Heart left ventricle (tissue), 16 donors: ENCODE results near the gene EVPLL. TPM values are rescaled to one million over a fixed set of nuclear protein-coding genes. Genes with fewer than 3 reads are reported as not detected.
"Not testable (repeated sequence)": the region's sequence is repeated elsewhere in the genome, so short reads cannot be mapped to it uniquely, and the experiment has no call there.

Source experiments
- ATAC-seq, 4 donors: fragments of 200-7000 bp; cut with Tn5 transposase; one replicate each; pipeline ENCODE4 v1.9.1; 2020 to 2022; ENCODE audit warnings: moderate library complexity in 4 of 4, mild to moderate bottlenecking in 3 of 4, moderate number of reproducible peaks in 1 of 4
- DNase-seq, 5 donors: peaks; one replicate each; pipeline ENCODE4 v3.0.0-alpha.2; 2020
- H3K27ac ChIP-seq, 12 donors: fragments of 200-600 bp; sonication (generic) in 4 of 12; one replicate each; pipeline versions ENCODE4 v1.5.0 to v1.8.0; 2016 to 2022; ENCODE audit warnings: mild to moderate bottlenecking in 2 of 12
- H3K27me3 ChIP-seq, 9 donors: fragments of 200-600 bp; sonication (generic) in 2 of 9; one replicate each; pipeline versions ENCODE4 v1.5.1 to v1.8.0; 2016 to 2022; ENCODE audit warnings: mild to moderate bottlenecking in 3 of 9
- H3K36me3 ChIP-seq, 9 donors: fragments of 200-600 bp; sonication (generic) in 2 of 9; one replicate each; pipeline versions ENCODE4 v1.5.0 to v1.8.0; 2018 to 2022; ENCODE audit warnings: mild to moderate bottlenecking in 2 of 9
- H3K4me1 ChIP-seq, 12 donors: fragments of 200-600 bp; sonication (generic) in 4 of 12; one replicate each; pipeline versions ENCODE4 v1.5.0 to v1.8.0; 2016 to 2022; ENCODE audit warnings: mild to moderate bottlenecking in 3 of 12
- H3K4me3 ChIP-seq, 12 donors: fragments of 200-600 bp; sonication (generic) in 4 of 12; one replicate each; pipeline versions ENCODE4 v1.5.0 to v1.8.0; 2017 to 2022; ENCODE audit warnings: mild to moderate bottlenecking in 9 of 12, moderate library complexity in 4 of 12
- H3K9me3 ChIP-seq, 12 donors: fragments of 200-600 bp; sonication (generic) in 4 of 12; one replicate each; pipeline versions ENCODE4 v1.5.0 to v1.8.0; 2016 to 2022; ENCODE audit warnings: mild to moderate bottlenecking in 1 of 12
- CTCF ChIP-seq, 12 donors: fragments of 200-600 bp; sonication (generic) in 4 of 12; IDR thresholded peaks; one replicate each; pipeline versions ENCODE4 v1.5.0 to v1.8.0; 2018 to 2022; ENCODE audit warnings: antibody characterized with exemption in 12 of 12, mild to moderate bottlenecking in 5 of 12
- POLR2A ChIP-seq, 2 donors: fragments of 450-650 bp; IDR thresholded peaks; one replicate each; pipeline ENCODE4 v1.6.1; 2017; ENCODE audit warnings: antibody characterized with exemption in 2 of 2, mild to moderate bottlenecking in 2 of 2, moderate library complexity in 2 of 2
- WGBS, 4 donors: extraction: QIAGEN DNeasy Blood & Tissue Kit in 2 of 4; methylation state at CpG; one replicate each; pipeline versions ENCODE4 v1.1.5 to v1.1.7; 2013 to 2018; 5-methylcytosine and 5-hydroxymethylcytosine counted together
- intact Hi-C, 10 donors: fragments of 100-400 bp; cut with DNase I; formaldehyde crosslinking; loops; one replicate each; pipeline versions ENCODE4 v1.11.1 to v1.14.2; 2022
- long read RNA-seq, 3 donors: library from polyadenylated mRNA; unstranded; transcript quantifications; one replicate each; pipeline ENCODE4 v2.0.0, GENCODE V29; 2020 to 2021
- polyA plus RNA-seq, 2 donors: library from polyadenylated mRNA; stranded (reverse); fragments of 200-250 nt; gene quantifications; one replicate each; pipeline ENCODE4 v1.2.3, GENCODE V29; 2013
- total RNA-seq, 9 donors: library from RNA; depleted of rRNA in 2 of 9; stranded (reverse); fragments of >200 nt in 2 of 9; fragmentation: NEBNext Ultra II Directional in 3 of 9; extraction: Animal tissue kit (Norgen Biotek cat#: 25700) in 3 of 9; gene quantifications; one replicate each; pipeline versions ENCODE4 v1.1.0 to v1.2.4, GENCODE V29; 2016 to 2023
- donor health status: ischemic (EF 13 %, LVEDD 7.1; RV severe dilation, severe dysfunction).
- donor health status: healthy with polysubstance abuse.
- donor health status: DM: no; HTN: yes; CAD: no.
- donor health status: DM: no; HTN: no; CAD: no.
- donor health status: ischemic (EF 25% LVEDD 6.9; RV normal size, moderate dysfunction).
- donor health status: ischemic (EF 25% LVEDD 5.7; RV mildly dilated, moderate dysfunction).
- donor health status: healthy.
- donor health status: DM: yes; HTN: yes; CAD: no.
- donor health status: ischemic (EF 35%, LVEDD 5.7; RV mildly dilated, moderate dysfunction).
- donor health status: nonischemic (EF 11% LVEDD 7.7; RV severe dilation, severe dysfunction).
- donor health status: DM: yes; HTN: yes; CAD: no.
- donor health status: PGD.
- donor health status: ischemic (EF 29% LVEDD 5.4; RV normal size, mild dysfunction).
- donor health status: nonischemic (EF 23%, LVEDD 6.1; RV moderate dilation, normal function).

The EVPLL gene
- total RNA-seq (not detected), polyA plus RNA-seq (not detected)
- long read RNA-seq, donor 1 = 0 reads
- long read RNA-seq, donor 2 = 0 reads
- long read RNA-seq, donor 3 = 0 reads

GRCh38 chr17:18377437-18378204 lies at the start of gene EVPLL:
TSS of gene EVPLL (plus strand) at chr17:18377778. CDS start at chr17:18380938, 3,160 bp downstream.
- DNase-seq (peak in 2 of 5 donors; percentile 41 to 72), ATAC-seq (peak in 3 of 4 donors; percentile 18 to 37 (median 29))
- Histone ChIP-seq H3K27me3 (peaks cover 4 to 33% (median 14%) of the 10 kb centered on the region in 9 donors), H3K9me3 (peaks cover 0 to 10% (median 0%) of the 10 kb centered on the region in 12 donors), H3K27ac (no peak within 1 kb of the TSS), H3K4me1 (no peaks in the 10 kb centered on the region), H3K4me3 (no peak within 1 kb of the TSS), H3K36me3 (no peaks in the 10 kb centered on the region)
- WGBS, 4 donors = 76 to 88% (median 82%) methylated on average over 11 to 20 of the region's 20 CpGs
- TF ChIP-seq POLR2A (IDR thresholded peaks at IDR 0.05) (no peak), CTCF (IDR thresholded peaks at IDR 0.05) (no peak)
- intact Hi-C loops = no loop called here

GRCh38 chr17:18328643-18329204 lies 48.9 kb upstream of the EVPLL start:
- Histone ChIP-seq H3K4me1 (peaks cover 0 to 8% (median 0%) of the 10 kb centered on the region in 12 donors), H3K36me3 (peaks cover 7 to 95% (median 82%) of the 10 kb centered on the region in 9 donors), H3K4me3 (no peak overlapping the region), H3K27me3 (no peaks in the 10 kb centered on the region), H3K9me3 (no peaks in the 10 kb centered on the region), H3K27ac (no peak overlapping the region)
- TF ChIP-seq CTCF (IDR thresholded peaks at IDR 0.05) (no peak), POLR2A (IDR thresholded peaks at IDR 0.05) (no peak)
- WGBS, 4 donors = 84 to 95% (median 92%) methylated on average over 4 to 9 of the region's 9 CpGs
- ATAC-seq (no peak), DNase-seq (no peak)
- intact Hi-C loops = no loop called here

- ATAC-seq = no peak
- 88 to 92% (median 90%) methylated on average over 9 of the region's 9 CpGs for WGBS, 4 donors
- DNase-seq = no peak
- H3K36me3 ChIP-seq = peaks cover 0 to 92% (median 61%) of the 10 kb centered on the region in 9 donors
- no peak overlapping the region for H3K27ac ChIP-seq
- no peaks in the 10 kb centered on the region for H3K4me1 ChIP-seq
- intact Hi-C loops = no loop called here
- H3K4me3 ChIP-seq = no peak overlapping the region
- no peaks in the 10 kb centered on the region for H3K27me3 ChIP-seq
- no peaks in the 10 kb centered on the region for H3K9me3 ChIP-seq
- no peak for TF ChIP-seq POLR2A (IDR thresholded peaks at IDR 0.05)
- TF ChIP-seq CTCF (IDR thresholded peaks at IDR 0.05) = no peak
These were observed 45.7 kb upstream of the EVPLL start for GRCh38 chr17:18331879-18332278.

- WGBS, 4 donors = 95 to 96% (median 96%) methylated on average over 2 to 4 of the region's 4 CpGs
- no peak for TF ChIP-seq POLR2A (IDR thresholded peaks at IDR 0.05)
- TF ChIP-seq CTCF (IDR thresholded peaks at IDR 0.05) = no peak
- peak in 1 of 4 donors; percentile 10 for ATAC-seq
- Histone ChIP-seq H3K4me1 (no peaks in the 10 kb centered on the region), H3K27me3 (no peaks in the 10 kb centered on the region), H3K4me3 (no peak overlapping the region), H3K9me3 (no peaks in the 10 kb centered on the region), H3K36me3 (peaks cover 0 to 84% (median 50%) of the 10 kb centered on the region in 9 donors), H3K27ac (no peak overlapping the region)
- intact Hi-C loops = no loop called here
- DNase-seq = no peak
These were observed 44.6 kb upstream of the EVPLL start for GRCh38 chr17:18332909-18333489.

GRCh38 chr17:18338158-18338557 lies 39.4 kb upstream of the EVPLL start:
- H3K27me3 ChIP-seq, H3K9me3 ChIP-seq, DNase-seq, H3K4me1 ChIP-seq, H3K4me3 ChIP-seq, intact Hi-C loops, H3K27ac ChIP-seq, ATAC-seq: not testable (repeated sequence)
- H3K36me3 ChIP-seq = peaks cover 0 to 68% (median 28%) of the 10 kb centered on the region in 9 donors
- WGBS, 4 donors = 94 to 99% (median 96%) methylated on average over 9 to 25 of the region's 25 CpGs
